Keratinocyte (primary cell): ENCODE data around the gene SLC7A11. TPM values are rescaled to one million over a fixed set of nuclear protein-coding genes. Genes with fewer than 3 reads are reported as not detected.

Experiments used
- DNase-seq: peaks from one replicate; pipeline ENCODE4 v3.0.0-alpha.2; 2011; ENCODE audit warnings: low read depth, missing footprints, low spot score
- FAIRE-seq: peaks from 2 replicates; lab custom pipeline; 2011; peaks lifted over from hg19 to GRCh38; lab: Jason Lieb, UNC
- H2AFZ ChIP-seq: 2 replicates; pipeline ENCODE4 v1.6.0; 2012; ENCODE audit warnings: low read length, control low read depth, inconsistent platforms; ENCODE audit not compliant: control insufficient read depth
- H3K27ac ChIP-seq: 2 replicates; pipeline ENCODE4 v1.5.1; 2011; ENCODE audit warnings: low read length; ENCODE audit not compliant: control insufficient read depth, insufficient read depth
- H3K27me3 ChIP-seq: 3 replicates; pipeline ENCODE4 v1.6.0; 2011; ENCODE audit warnings: low read length; ENCODE audit not compliant: control insufficient read depth, insufficient read depth; ENCODE audit errors: extremely low read depth
- H3K36me3 ChIP-seq, 2 experiments: 2 replicates in 1 of 2; 3 replicates in 1 of 2; pipeline ENCODE4 v1.5.1; 2011; ENCODE audit warnings: low read length in 2 of 2, mild to moderate bottlenecking in 1 of 2; ENCODE audit not compliant: control insufficient read depth in 2 of 2, insufficient read depth in 2 of 2; ENCODE audit errors: extremely low read depth in 1 of 2
- H3K4me1 ChIP-seq: 3 replicates; pipeline ENCODE4 v1.5.1; 2011; ENCODE audit warnings: low read length; ENCODE audit not compliant: control insufficient read depth, insufficient read depth; ENCODE audit errors: extremely low read depth
- H3K4me2 ChIP-seq: 3 replicates; pipeline ENCODE4 v1.6.0; 2011; ENCODE audit warnings: low read depth, low read length; ENCODE audit not compliant: control insufficient read depth, insufficient read depth; ENCODE audit errors: extremely low read depth
- H3K4me3 ChIP-seq, 3 experiments: fragments of 200-600 bp in 1 of 3; sonication (generic) in 1 of 3; 2 replicates in 2 of 3; 3 replicates in 1 of 3; pipeline ENCODE4 v1.5.1; 2011 to 2016; ENCODE audit warnings: low read length in 3 of 3, mild to moderate bottlenecking in 3 of 3, control low read depth in 2 of 3, inconsistent platforms in 1 of 3, low read depth in 1 of 3, mixed read lengths in 1 of 3, mixed run types in 1 of 3, moderate library complexity in 1 of 3; ENCODE audit not compliant: control insufficient read depth in 2 of 3, insufficient read depth in 2 of 3; ENCODE audit errors: extremely low read depth in 1 of 3
- H3K79me2 ChIP-seq: 2 replicates; pipeline ENCODE4 v1.6.0; 2012; ENCODE audit warnings: low read length; ENCODE audit not compliant: control insufficient read depth, insufficient read depth
- H3K9ac ChIP-seq: 3 replicates; pipeline ENCODE4 v1.6.0; 2011; ENCODE audit warnings: low read length; ENCODE audit not compliant: control insufficient read depth, insufficient read depth; ENCODE audit errors: extremely low read depth
- H3K9me1 ChIP-seq: 3 replicates; pipeline ENCODE4 v1.6.0; 2011; ENCODE audit warnings: low read length; ENCODE audit not compliant: control insufficient read depth, insufficient read depth; ENCODE audit errors: extremely low read depth
- H3K9me3 ChIP-seq: 2 replicates; pipeline ENCODE4 v1.5.1; 2012; ENCODE audit warnings: low read depth, low read length; ENCODE audit not compliant: control insufficient read depth
- H4K20me1 ChIP-seq: 3 replicates; pipeline ENCODE4 v1.6.0; 2011; ENCODE audit warnings: low read length; ENCODE audit not compliant: control insufficient read depth, insufficient read depth; ENCODE audit errors: extremely low read depth
- EZH2 ChIP-seq: IDR thresholded peaks from one replicate; pipeline ENCODE4 v1.6.1; 2012; ENCODE audit warnings: inconsistent platforms, mild to moderate bottlenecking, low read length, moderate library complexity
- dilution Hi-C: fragments of 300-500 bp; cut with MboI; formaldehyde crosslinking; loops from one replicate; pipeline ENCODE4 v1.7.0; 2020; ENCODE audit warnings: low sequenced_read_pairs; ENCODE audit not compliant: extremely low pct_ligation_motif_present
- polyA plus RNA-seq, 5 experiments: library from polyadenylated mRNA; depleted of rRNA in 3 of 5; stranded (reverse) in 3 of 5; stranded (forward) in 1 of 5; unstranded in 1 of 5; fragments of >200 nt; gene quantifications; 1 replicate in 1 of 5; 2 replicates in 3 of 5; 3 replicates in 1 of 5; pipeline versions ENCODE4 v1.2.1 to v1.2.3, GENCODE V29; 2011 to 2012; ENCODE audit warnings: missing spikeins in 2 of 5, low read depth in 1 of 5, low replicate concordance in 1 of 5
- TF ChIP-seq, protein P1 (sequence below), 3 experiments: IDR thresholded peaks in 1 of 3; conservative IDR thresholded peaks in 1 of 3; optimal IDR thresholded peaks in 1 of 3; 2 replicates in 2 of 3; 3 replicates in 1 of 3; pipeline versions ENCODE3 to v1.5.1; 2011; ENCODE audit warnings: low read length in 3 of 3, mild to moderate bottlenecking in 3 of 3, moderate library complexity in 2 of 3, control low read depth in 1 of 3, inconsistent platforms in 1 of 3; ENCODE audit not compliant: insufficient read depth in 2 of 3; ENCODE audit errors: extremely low read depth in 1 of 3

The SLC7A11 gene
- polyA plus RNA-seq, 1 donor (not counting 4 experiments of a cell fraction or from before 2014, with no cell fraction given): 8.4 TPM

DNA sequence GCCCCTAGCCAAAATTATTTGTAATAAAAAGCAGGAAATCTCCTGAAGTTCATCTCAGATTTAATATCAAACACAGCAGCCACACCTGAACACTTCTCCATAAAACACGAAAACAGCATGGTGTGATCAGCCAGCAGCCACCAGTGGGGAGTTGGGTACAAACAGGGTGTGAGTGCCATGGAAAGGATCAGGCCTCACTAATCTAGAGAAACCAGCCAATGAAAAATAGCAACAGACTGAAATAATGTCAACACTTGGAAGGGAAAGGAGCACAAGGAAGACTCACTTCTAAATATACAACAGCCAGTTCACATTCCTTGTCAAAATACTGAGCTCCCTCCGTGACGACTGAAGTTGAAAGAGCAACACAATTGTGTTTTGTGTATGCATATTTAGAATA lies 46.0 kb downstream of the SLC7A11 start:
- Histone ChIP-seq H3K4me2 (no peak overlapping the region), H3K27ac (no peak overlapping the region), H3K27me3 (no peaks in the 10 kb centered on the region), H3K9me3 (no peaks in the 10 kb centered on the region), H3K9me1 (no peaks in the 10 kb centered on the region), H3K79me2 (no peaks in the 10 kb centered on the region), H3K4me3 (no peak overlapping the region), H2AFZ (no peak overlapping the region), H4K20me1 (no peaks in the 10 kb centered on the region), H3K4me1 (peaks cover 30% of the 10 kb centered on the region), H3K36me3 (peaks cover 0 to 19% of the 10 kb centered on the region in 2 experiments), H3K9ac (no peak overlapping the region)
- TF ChIP-seq EZH2: no peak
- TF ChIP-seq, protein P1, sequence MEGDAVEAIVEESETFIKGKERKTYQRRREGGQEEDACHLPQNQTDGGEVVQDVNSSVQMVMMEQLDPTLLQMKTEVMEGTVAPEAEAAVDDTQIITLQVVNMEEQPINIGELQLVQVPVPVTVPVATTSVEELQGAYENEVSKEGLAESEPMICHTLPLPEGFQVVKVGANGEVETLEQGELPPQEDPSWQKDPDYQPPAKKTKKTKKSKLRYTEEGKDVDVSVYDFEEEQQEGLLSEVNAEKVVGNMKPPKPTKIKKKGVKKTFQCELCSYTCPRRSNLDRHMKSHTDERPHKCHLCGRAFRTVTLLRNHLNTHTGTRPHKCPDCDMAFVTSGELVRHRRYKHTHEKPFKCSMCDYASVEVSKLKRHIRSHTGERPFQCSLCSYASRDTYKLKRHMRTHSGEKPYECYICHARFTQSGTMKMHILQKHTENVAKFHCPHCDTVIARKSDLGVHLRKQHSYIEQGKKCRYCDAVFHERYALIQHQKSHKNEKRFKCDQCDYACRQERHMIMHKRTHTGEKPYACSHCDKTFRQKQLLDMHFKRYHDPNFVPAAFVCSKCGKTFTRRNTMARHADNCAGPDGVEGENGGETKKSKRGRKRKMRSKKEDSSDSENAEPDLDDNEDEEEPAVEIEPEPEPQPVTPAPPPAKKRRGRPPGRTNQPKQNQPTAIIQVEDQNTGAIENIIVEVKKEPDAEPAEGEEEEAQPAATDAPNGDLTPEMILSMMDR (optimal IDR thresholded peaks at IDR 0.05 in 1 of 3, IDR thresholded peaks at IDR 0.05 in 1 of 3, conservative IDR thresholded peaks at IDR 0.05 in 1 of 3; ENCODE audit: extremely low read depth in 1 of 3, insufficient read depth in 2 of 3, low read length in 3 of 3): no peak
- FAIRE-seq: no peak
- dilution Hi-C loops: no loop called here
- DNase-seq: no peak

DNA sequence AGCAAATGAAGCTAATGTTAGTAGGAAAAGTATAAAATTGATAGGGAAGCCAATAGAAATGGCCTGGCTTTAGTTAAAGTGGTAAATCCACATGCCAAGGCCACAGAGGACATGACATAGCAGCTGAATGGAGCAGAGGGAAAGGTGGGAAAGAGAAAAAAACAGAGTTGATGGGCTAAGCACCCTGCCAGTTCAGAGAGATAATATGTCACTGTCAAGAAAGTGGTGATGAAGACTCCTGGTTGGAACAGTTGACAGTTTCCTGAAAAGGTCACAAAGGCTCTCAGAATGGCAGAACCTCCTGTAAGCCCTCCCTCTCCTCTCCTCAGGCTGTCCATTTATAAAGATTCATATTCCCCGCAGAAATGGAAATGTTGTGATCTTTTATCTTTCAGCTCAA lies 48.2 kb downstream of the SLC7A11 start:
- Histone ChIP-seq H3K79me2 (no peaks in the 10 kb centered on the region), H2AFZ (no peak overlapping the region), H3K4me2 (no peak overlapping the region), H3K9me1 (no peaks in the 10 kb centered on the region), H4K20me1 (no peaks in the 10 kb centered on the region), H3K27me3 (no peaks in the 10 kb centered on the region), H3K36me3 (peaks cover 0 to 19% of the 10 kb centered on the region in 2 experiments), H3K4me1 (peaks cover 21% of the 10 kb centered on the region), H3K4me3 (no peak overlapping the region), H3K9me3 (no peaks in the 10 kb centered on the region), H3K9ac (no peak overlapping the region), H3K27ac (no peak overlapping the region)
- dilution Hi-C loops: no loop called here
- DNase-seq (no peak), FAIRE-seq (no peak)
- no peak for TF ChIP-seq EZH2
- TF ChIP-seq, protein P1 (optimal IDR thresholded peaks at IDR 0.05 in 1 of 3, IDR thresholded peaks at IDR 0.05 in 1 of 3, conservative IDR thresholded peaks at IDR 0.05 in 1 of 3; ENCODE audit: extremely low read depth in 1 of 3, insufficient read depth in 2 of 3, low read length in 3 of 3): no peak
